Inflammatory macrophage treated with lipopolysaccharide for 4 hours (primary cell): Measurements from ENCODE around the gene MAP7D3.
A peak's percentile ranks its signal among the peaks of the same experiment; 100 is the strongest.
"Not testable (repeated sequence)": the region's sequence is repeated elsewhere in the genome, so short reads cannot be mapped to it uniquely, and the experiment has no call there.

Experiments
- DNase-seq: peaks from one replicate; pipeline ENCODE4 v3.0.0-alpha.2; 2020

Gene MAP7D3

GRCh38 chrX:136246201-136246600, 5.0 kb downstream of the MAP7D3 start:
- no peak for DNase-seq

DNA sequence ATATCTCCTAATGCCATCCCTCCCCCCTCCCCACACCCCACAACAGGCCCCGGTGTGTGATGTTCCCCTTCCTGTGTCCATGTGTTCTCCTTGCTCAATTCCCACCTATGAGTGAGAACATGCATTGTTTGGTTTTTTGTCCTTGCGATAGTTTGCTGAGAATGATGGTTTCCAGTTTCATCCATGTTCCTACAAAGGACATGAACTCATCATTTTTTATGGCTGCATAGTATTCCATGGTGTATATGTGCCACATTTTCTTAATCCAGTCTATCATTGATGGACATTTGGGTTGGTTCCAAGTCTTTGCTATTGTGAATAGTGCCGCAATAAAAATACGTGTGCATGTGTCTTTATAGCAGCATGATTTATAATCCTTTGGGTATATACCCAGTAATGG, 13.4 kb downstream of the MAP7D3 start:
- not testable (repeated sequence) for DNase-seq

DNA sequence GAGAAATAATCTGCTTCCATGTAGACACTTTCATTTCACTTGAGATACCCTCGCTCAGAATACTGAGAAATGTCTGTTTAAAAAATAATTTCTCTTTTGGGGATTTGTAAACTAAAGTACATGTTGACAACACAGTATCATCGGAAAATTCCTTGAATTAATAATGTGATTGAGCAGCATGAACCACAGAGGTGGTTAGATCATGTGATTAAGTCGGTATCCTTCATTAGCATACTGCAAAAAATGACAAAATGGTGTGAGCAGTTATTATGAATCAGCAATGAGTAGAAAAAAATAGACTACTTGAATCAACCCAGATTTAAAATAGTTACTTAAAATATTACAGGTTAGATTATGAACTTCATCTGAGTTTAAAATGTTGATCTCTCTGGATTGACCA, 14.1 kb downstream of the MAP7D3 start:
- no peak for DNase-seq

DNA sequence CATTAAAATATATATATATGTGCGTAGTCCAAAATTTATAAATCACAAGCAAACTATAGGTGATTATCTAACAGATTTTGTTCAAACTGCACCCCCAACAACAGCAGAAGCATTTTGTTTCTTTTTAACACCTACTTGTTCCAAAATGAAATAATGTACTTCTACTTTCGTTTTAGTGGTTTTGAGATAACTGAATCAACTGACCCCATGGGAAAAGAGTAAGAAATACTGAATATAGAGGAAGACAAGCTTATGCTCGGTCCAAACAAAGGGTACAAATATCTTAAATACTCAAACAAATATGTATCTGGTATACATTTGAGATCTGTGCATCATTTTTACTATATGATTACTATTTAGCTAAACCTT, 22.4 kb downstream of the MAP7D3 start:
- DNase-seq: no peak

- no peak for DNase-seq
Observed at GRCh38 chrX:136227948-136228838, 23.0 kb downstream of the MAP7D3 start.

DNA sequence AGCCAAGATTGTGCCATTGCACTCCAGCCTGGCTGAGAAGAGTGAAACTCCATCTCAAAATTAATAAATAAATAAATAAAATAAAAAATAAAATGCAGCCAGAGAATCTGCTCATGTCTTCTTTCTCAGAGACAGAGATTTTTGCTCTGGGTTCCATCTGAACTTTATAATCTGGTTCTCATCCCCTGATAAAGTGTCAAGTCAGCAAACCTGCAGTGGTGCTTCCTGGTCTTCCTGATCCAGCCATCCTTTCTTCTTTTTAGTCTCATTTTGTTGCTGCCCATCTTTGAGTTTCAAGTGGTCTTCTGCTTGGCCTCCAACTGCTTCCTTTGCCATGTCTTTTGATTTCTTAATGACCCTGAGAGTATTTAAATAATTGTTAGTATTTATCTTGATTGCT, 24.1 kb downstream of the MAP7D3 start:
- DNase-seq: no peak

- DNase-seq: no peak
Observed at GRCh38 chrX:136221851-136222513, 29.2 kb downstream of the MAP7D3 start.

- no peak for DNase-seq
Observed at GRCh38 chrX:136220951-136221350, 30.2 kb downstream of the MAP7D3 start.

DNA sequence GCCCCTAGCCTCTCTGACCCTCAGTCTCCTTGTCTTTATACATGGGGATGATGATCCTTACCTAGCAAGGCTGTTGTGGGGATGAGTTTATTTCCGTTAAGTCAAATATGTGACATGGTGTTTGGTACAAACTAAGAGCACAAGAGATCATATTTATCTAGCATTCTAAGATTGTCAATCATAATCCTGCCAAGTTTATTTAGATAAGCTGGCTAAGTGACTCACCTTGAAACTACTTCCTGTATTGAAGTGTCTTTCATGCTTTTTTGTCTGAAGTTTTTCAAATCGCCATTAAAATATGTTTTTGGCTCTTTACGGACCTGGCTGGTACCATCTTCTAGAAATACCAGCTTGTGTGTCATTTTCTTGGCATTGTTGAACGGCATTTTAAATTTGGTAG, 30.7 kb downstream of the MAP7D3 start:
- no peak for DNase-seq

- DNase-seq: no peak
Observed at GRCh38 chrX:136219893-136220292, 31.3 kb downstream of the MAP7D3 start.

DNA sequence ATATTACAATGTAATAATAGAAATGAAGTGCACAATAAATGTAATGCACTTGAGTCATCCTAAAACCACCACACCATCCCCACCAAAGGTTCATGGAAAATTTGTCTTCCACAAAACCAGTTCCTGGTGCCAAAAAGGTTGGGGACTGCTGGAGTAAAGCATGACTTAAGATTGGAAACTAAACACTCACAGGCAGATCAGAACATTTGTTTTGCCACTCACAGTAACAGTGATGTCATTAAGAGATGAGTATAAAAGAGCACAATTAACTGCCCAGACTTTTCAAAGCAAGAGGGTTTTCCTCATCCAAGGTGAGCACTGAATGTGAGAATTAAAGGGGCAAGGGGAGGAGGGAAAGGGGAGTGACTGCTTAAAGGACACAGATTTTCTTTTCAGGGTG, 35.6 kb downstream of the MAP7D3 start:
- DNase-seq: no peak

- DNase-seq: no peak
Observed at GRCh38 chrX:136214551-136214950, 36.6 kb downstream of the MAP7D3 start.

- no peak for DNase-seq
Observed at GRCh38 chrX:136212557-136213111, 38.6 kb downstream of the MAP7D3 start.

DNA sequence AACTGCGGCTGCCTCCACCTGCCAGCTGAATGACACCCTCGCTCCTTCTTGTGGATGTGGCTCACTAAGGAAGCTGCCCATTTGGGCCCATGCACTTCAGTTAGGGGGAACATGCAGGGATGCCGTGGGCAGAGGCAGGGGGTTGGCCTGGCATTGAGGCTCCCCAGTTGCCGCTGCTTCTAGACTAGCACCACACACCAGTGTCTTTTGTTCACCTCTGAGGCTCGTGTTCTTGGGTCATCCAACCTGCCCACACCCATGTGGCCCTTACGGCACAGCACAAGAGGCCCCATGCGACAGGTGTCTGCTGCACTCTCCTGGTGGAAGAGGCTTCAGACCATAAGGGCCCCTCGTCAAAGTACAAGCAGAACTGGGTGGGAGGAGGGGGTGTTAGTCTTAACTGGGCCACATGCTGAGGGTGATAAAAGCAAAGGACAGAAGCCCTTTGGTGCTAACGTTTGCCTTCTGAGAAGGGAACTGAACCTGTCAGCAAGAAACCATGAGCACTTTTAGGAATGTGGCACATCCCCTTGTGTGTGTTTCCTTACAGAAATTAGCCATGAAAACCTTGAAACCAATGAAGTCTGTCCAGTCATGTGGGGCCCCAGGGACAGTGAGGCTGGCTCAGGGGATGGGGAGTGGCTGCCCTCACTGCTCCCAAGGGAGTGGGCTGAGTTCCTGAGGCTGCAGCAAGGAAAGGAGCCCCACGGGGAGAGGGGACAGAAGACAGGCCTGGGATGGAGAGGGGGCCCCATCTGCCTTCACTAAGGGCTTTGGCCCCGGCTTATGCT, 39.2 kb downstream of the MAP7D3 start:
- DNase-seq: no peak

DNA sequence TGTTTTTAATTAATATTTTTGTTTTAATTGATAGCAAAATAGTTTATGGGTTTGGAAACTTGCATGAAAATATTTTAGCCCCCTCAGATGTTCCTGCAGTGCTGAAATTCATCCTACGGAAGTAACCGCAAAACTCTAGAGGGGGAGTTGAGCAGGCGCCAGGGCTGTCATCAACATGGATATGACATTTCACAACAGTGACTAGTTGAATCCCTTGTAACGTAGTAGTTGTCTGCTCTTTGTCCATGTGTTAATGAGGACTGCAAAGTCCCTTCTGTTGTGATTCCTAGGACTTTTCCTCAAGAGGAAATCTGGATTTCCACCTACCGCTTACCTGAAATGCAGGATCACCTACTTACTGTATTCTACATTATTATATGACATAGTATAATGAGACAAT, 40.4 kb downstream of the MAP7D3 start:
- peak; percentile 20 for DNase-seq

- DNase-seq: no peak
Observed at GRCh38 chrX:136210243-136210642, 41.0 kb downstream of the MAP7D3 start.

DNA sequence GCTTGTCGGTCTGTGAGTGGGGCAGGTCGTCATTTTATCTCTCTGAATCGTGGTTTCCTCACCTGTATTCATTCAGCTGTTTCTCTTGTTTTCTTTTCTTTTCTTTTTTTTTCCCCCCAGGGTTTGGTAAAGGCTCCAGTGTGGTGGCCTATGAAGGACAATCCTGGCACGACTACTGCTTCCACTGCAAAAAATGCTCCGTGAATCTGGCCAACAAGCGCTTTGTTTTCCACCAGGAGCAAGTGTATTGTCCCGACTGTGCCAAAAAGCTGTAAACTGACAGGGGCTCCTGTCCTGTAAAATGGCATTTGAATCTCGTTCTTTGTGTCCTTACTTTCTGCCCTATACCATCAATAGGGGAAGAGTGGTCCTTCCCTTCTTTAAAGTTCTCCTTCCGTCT, 41.4 kb downstream of the MAP7D3 start:
- DNase-seq: no peak

GRCh38 chrX:136209016-136209738, 42.0 kb downstream of the MAP7D3 start:
- no peak for DNase-seq

- no peak for DNase-seq
Observed at GRCh38 chrX:136207546-136207945, 43.7 kb downstream of the MAP7D3 start.

DNA sequence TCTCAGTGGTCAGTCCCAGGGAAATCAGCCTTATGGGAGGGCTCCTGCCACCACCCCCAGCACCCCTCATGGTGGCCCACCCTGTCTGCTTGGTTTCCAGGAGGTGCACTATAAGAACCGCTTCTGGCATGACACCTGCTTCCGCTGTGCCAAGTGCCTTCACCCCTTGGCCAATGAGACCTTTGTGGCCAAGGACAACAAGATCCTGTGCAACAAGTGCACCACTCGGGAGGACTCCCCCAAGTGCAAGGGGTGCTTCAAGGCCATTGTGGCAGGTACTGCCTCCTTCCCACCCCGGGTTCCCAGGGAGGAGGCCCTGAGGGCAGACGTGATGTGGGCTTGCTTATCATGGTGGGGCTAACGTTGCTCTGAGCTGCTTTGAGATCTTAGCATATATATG, 44.3 kb downstream of the MAP7D3 start:
- DNase-seq: no peak

- DNase-seq: no peak
Observed at GRCh38 chrX:136205882-136206380, 45.3 kb downstream of the MAP7D3 start.

GRCh38 chrX:136204571-136204970, 46.6 kb downstream of the MAP7D3 start:
- peak; percentile 15 for DNase-seq
